Peyer's patch (tissue), 4 donors: ENCODE results near the gene SYNDIG1. TPM values are rescaled to one million over a fixed set of nuclear protein-coding genes. Genes with fewer than 3 reads are reported as not detected.

Experiments
- DNase-seq, 3 donors: peaks; one replicate each; pipeline ENCODE4 v3.0.0-alpha.2; 2017 to 2019
- H3K27ac ChIP-seq, 4 donors: fragments of 200-600 bp; sonication (generic); one replicate each; pipeline ENCODE4 v1.5.1; 2016 to 2019
- H3K27me3 ChIP-seq, 2 donors: fragments of 200-600 bp; sonication (generic); one replicate each; pipeline ENCODE4 v1.5.1; 2019
- H3K36me3 ChIP-seq, 3 donors: fragments of 200-600 bp; sonication (generic); one replicate each; pipeline ENCODE4 v1.5.1; 2016 to 2019
- H3K4me1 ChIP-seq, 4 donors: fragments of 200-600 bp; sonication (generic); one replicate each; pipeline ENCODE4 v1.5.1; 2016 to 2019
- H3K4me3 ChIP-seq, 4 donors: fragments of 200-600 bp; sonication (generic); 1 replicate in 3 of 4; 2 replicates in 1 of 4; pipeline ENCODE4 v1.5.1; 2016 to 2019; ENCODE audit warnings: mild to moderate bottlenecking in 1 of 4
- H3K9me3 ChIP-seq, 4 donors: fragments of 200-600 bp; sonication (generic); one replicate each; pipeline ENCODE4 v1.5.1; 2016 to 2019; ENCODE audit warnings: mild to moderate bottlenecking in 1 of 4
- POLR2A ChIP-seq, 2 donors: fragments of 450-650 bp; IDR thresholded peaks; one replicate each; pipeline ENCODE4 v1.5.1; 2017; ENCODE audit warnings: antibody characterized with exemption in 2 of 2, mild to moderate bottlenecking in 2 of 2, moderate library complexity in 2 of 2
- total RNA-seq, 4 donors: library from RNA; depleted of rRNA; stranded (reverse); fragments of >200 nt; gene quantifications; one replicate each; pipeline ENCODE4 v1.1.0, GENCODE V29; 2016
- TF ChIP-seq, protein P1 (sequence below), 6 experiments: fragments of 450-650 bp in 4 of 6; fragments of 200-600 bp in 2 of 6; sonication (generic) in 1 of 6; IDR thresholded peaks; one replicate each; pipeline ENCODE4 v1.5.1; 2017 to 2019; ENCODE audit warnings: antibody characterized with exemption in 6 of 6, mild to moderate bottlenecking in 3 of 6, moderate library complexity in 1 of 6

Gene SYNDIG1
- total RNA-seq, 4 donors from 2014 or later: 0.76 to 1.7 TPM; not detected in 2

- Histone ChIP-seq H3K9me3 (no peaks in the 10 kb centered on the region), H3K4me1 (no peaks in the 10 kb centered on the region), H3K4me3 (no peak overlapping the region), H3K27me3 (no peaks in the 10 kb centered on the region), H3K27ac (no peak overlapping the region), H3K36me3 (no peaks in the 10 kb centered on the region)
- no peak for DNase-seq
- TF ChIP-seq, protein P1, sequence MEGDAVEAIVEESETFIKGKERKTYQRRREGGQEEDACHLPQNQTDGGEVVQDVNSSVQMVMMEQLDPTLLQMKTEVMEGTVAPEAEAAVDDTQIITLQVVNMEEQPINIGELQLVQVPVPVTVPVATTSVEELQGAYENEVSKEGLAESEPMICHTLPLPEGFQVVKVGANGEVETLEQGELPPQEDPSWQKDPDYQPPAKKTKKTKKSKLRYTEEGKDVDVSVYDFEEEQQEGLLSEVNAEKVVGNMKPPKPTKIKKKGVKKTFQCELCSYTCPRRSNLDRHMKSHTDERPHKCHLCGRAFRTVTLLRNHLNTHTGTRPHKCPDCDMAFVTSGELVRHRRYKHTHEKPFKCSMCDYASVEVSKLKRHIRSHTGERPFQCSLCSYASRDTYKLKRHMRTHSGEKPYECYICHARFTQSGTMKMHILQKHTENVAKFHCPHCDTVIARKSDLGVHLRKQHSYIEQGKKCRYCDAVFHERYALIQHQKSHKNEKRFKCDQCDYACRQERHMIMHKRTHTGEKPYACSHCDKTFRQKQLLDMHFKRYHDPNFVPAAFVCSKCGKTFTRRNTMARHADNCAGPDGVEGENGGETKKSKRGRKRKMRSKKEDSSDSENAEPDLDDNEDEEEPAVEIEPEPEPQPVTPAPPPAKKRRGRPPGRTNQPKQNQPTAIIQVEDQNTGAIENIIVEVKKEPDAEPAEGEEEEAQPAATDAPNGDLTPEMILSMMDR (IDR thresholded peaks at IDR 0.05): no peak
- no peak for TF ChIP-seq POLR2A (IDR thresholded peaks at IDR 0.05)
These were observed 11.1 kb downstream of the SYNDIG1 start for GRCh38 chr20:24480509-24480908.

GRCh38 chr20:24481173-24481572, 11.7 kb downstream of the SYNDIG1 start:
- Histone ChIP-seq H3K36me3 (no peaks in the 10 kb centered on the region), H3K4me1 (no peaks in the 10 kb centered on the region), H3K4me3 (no peak overlapping the region), H3K9me3 (no peaks in the 10 kb centered on the region), H3K27ac (no peak overlapping the region), H3K27me3 (no peaks in the 10 kb centered on the region)
- TF ChIP-seq, protein P1 (IDR thresholded peaks at IDR 0.05): no peak
- TF ChIP-seq POLR2A (IDR thresholded peaks at IDR 0.05): no peak
- DNase-seq: no peak

DNA sequence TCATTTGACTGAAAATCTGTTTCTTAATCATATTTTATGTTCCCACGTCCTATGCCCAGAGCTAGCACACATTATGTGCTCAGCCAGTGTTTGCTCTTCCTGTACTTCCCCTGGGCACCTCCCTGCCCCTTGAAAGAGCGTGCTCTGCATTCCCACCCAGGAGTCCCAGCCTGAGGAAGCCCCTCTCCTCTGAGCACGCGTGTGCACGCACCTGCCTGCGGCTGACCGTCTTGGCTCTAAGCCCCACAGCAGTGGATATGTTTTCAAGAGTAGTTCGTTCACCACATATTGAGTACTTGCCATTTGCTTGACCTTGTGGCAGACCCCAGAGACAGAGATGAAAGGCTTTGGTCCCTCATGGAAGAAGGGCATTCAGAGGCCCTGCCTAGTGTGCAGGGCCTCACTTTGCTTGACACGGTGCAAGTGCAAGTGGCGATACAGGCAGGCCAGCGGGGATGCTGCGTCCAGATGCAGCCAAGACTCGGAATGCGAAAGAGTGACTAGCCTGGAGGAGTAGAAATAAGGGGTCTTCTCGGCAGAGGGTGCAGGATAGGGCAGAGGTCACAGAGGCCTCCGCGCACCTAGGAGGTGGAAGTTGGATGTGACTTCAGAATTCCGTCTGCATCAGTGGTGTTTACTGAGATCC, 14.1 kb downstream of the SYNDIG1 start:
- no peak overlapping the region for H3K4me3 ChIP-seq
- H3K4me1 ChIP-seq: no peaks in the 10 kb centered on the region
- DNase-seq: no peak
- TF ChIP-seq POLR2A (IDR thresholded peaks at IDR 0.05): no peak
- H3K9me3 ChIP-seq: no peaks in the 10 kb centered on the region
- H3K27ac ChIP-seq: no peak overlapping the region
- H3K27me3 ChIP-seq: no peaks in the 10 kb centered on the region
- no peaks in the 10 kb centered on the region for H3K36me3 ChIP-seq

DNA sequence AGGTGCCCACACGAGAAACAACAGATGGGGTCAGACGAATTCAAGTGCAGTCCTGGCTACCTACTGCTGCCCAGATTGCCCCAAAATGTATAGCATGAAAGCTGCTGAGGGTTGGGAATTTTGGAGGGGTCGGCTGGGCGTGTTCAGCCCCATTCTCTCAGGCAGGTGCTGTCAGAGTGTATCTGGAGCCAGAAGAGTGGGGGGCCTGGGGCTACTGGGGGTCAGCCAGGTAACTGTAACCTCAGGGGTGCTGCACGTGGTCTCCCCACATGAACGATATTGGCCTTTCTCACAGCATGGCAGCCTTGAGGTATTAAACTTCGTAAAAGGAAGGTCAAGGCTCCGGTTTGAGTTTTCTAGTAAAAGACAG, 14.6 kb downstream of the SYNDIG1 start:
- DNase-seq: no peak
- Histone ChIP-seq H3K36me3 (no peaks in the 10 kb centered on the region), H3K4me3 (no peak overlapping the region), H3K27me3 (no peaks in the 10 kb centered on the region), H3K27ac (no peak overlapping the region), H3K9me3 (no peaks in the 10 kb centered on the region), H3K4me1 (no peaks in the 10 kb centered on the region)
- TF ChIP-seq, protein P1 (IDR thresholded peaks at IDR 0.05): no peak
- TF ChIP-seq POLR2A (IDR thresholded peaks at IDR 0.05): no peak

DNA sequence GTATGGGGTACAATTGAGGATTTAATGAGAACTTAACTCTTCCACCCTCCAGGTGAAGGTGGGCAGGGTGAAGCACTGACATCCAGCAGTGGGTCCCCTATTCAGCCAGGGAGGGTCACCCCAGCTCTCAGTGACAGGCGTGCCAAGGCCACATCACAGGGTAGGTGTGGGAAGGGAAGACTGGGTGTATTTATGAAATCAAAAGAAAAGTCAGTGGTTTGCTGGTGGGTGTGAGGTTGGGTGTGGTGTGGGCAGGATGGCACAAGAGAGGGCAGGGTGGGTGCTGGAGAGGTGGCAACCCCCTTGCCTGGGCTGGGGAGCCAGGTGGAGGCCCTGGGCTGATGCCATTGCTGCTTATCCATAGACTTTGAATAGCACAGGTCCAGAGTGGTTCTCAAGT, 16.6 kb downstream of the SYNDIG1 start:
- no peaks in the 10 kb centered on the region for H3K9me3 ChIP-seq
- TF ChIP-seq POLR2A (IDR thresholded peaks at IDR 0.05): no peak
- TF ChIP-seq, protein P1 (IDR thresholded peaks at IDR 0.05): no peak
- DNase-seq: no peak

DNA sequence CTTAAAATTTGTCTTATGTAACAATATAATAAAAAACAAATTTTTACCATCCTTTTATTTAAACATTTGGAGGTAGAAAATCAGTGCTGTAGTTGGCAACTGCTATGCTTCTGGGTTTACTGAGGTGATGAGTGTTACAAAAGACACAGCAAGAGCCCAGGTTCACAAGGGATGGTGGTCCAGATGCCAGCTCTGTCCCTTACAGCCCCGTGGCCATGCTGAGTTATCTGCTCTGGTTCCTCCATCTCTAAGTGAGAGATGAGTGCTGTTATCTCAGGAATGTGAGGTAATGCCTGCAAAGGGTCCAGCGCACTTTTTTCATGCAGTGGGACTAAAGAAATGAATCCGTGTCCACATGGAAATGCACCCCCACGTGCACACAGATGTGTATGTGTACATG, 17.8 kb downstream of the SYNDIG1 start:
- no peak for DNase-seq
- Histone ChIP-seq H3K36me3 (no peaks in the 10 kb centered on the region), H3K27ac (no peak overlapping the region), H3K27me3 (no peaks in the 10 kb centered on the region), H3K4me1 (no peaks in the 10 kb centered on the region), H3K4me3 (no peak overlapping the region), H3K9me3 (no peaks in the 10 kb centered on the region)
- TF ChIP-seq, protein P1 (IDR thresholded peaks at IDR 0.05): no peak
- no peak for TF ChIP-seq POLR2A (IDR thresholded peaks at IDR 0.05)

More for the DNA sequence above, 16.6 kb downstream of the SYNDIG1 start:
- H3K4me1 ChIP-seq: no peaks in the 10 kb centered on the region
- no peaks in the 10 kb centered on the region for H3K36me3 ChIP-seq
- no peaks in the 10 kb centered on the region for H3K27me3 ChIP-seq
- H3K4me3 ChIP-seq: no peak overlapping the region
- H3K27ac ChIP-seq: no peak overlapping the region
